Large intestine (tissue), 3 donors: ENCODE data around the gene DGAT2. TPM values are rescaled to one million over a fixed set of nuclear protein-coding genes. Genes with fewer than 3 reads are reported as not detected.
A peak's percentile ranks its signal among the peaks of the same experiment; 100 is the strongest.

ENCODE experiments used
- DNase-seq, 2 donors: peaks; one replicate each; pipeline versions ENCODE4 v3.0.0 to v3.0.0-alpha.2; 2013
- H3K27ac ChIP-seq: one replicate; pipeline ENCODE4 v1.5.1; 2013; ENCODE audit warnings: low read length
- H3K27me3 ChIP-seq: 2 replicates; pipeline ENCODE4 v1.6.1; 2013; ENCODE audit warnings: low read length; ENCODE audit not compliant: control insufficient read depth, insufficient read depth
- H3K36me3 ChIP-seq: 2 replicates; pipeline ENCODE4 v1.6.1; 2013; ENCODE audit warnings: low read length; ENCODE audit not compliant: control insufficient read depth, insufficient read depth
- H3K4me1 ChIP-seq: one replicate; pipeline ENCODE4 v1.6.1; 2013; ENCODE audit warnings: low read length; ENCODE audit not compliant: control insufficient read depth, insufficient read depth
- H3K4me3 ChIP-seq: one replicate; pipeline ENCODE4 v1.5.1; 2013; ENCODE audit warnings: low read length
- H3K9me3 ChIP-seq: one replicate; pipeline ENCODE4 v1.6.1; 2013; ENCODE audit warnings: mild to moderate bottlenecking, low read depth, low read length, moderate library complexity; ENCODE audit not compliant: control insufficient read depth
- WGBS: methylation state at CpG from one replicate; pipeline ENCODE4 v1.1.5; 2013; ENCODE audit warnings: low lambda C conversion rate; ENCODE audit not compliant: insufficient coverage; 5-methylcytosine and 5-hydroxymethylcytosine counted together
- polyA plus RNA-seq: library from polyadenylated mRNA; unstranded; fragments of 120-200 nt; gene quantifications from one replicate; pipeline ENCODE4 v1.2.1, GENCODE V29; 2013

The DGAT2 gene
- polyA plus RNA-seq, 1 donor: 70.2 TPM

- Histone ChIP-seq H3K36me3 (peaks cover 58% of the 10 kb centered on the region), H3K27ac (no peak overlapping the region), H3K27me3 (no peaks in the 10 kb centered on the region), H3K4me1 (peaks cover 13% of the 10 kb centered on the region), H3K4me3 (no peak overlapping the region), H3K9me3 (no peaks in the 10 kb centered on the region)
- WGBS: no CpG with 5 or more reads among the region's 1 CpG
- DNase-seq: no peak
Measured at GRCh38 chr11:75797792-75798191, 29.2 kb downstream of the DGAT2 start.

- peaks cover 49% of the 10 kb centered on the region for H3K36me3 ChIP-seq
- H3K27ac ChIP-seq: no peak overlapping the region
- no peak overlapping the region for H3K4me3 ChIP-seq
- H3K27me3 ChIP-seq: no peaks in the 10 kb centered on the region
- H3K4me1 ChIP-seq: peaks cover 13% of the 10 kb centered on the region
- no CpG with 5 or more reads among the region's 8 CpGs for WGBS
- no peak for DNase-seq
- H3K9me3 ChIP-seq: no peaks in the 10 kb centered on the region
Measured at GRCh38 chr11:75800136-75800675, 31.6 kb downstream of the DGAT2 start.

GRCh38 chr11:75800728-75801361 lies 32.3 kb downstream of the DGAT2 start:
- peaks cover 9% of the 10 kb centered on the region for H3K4me1 ChIP-seq
- no peak overlapping the region for H3K27ac ChIP-seq
- no peaks in the 10 kb centered on the region for H3K9me3 ChIP-seq
- H3K27me3 ChIP-seq: no peaks in the 10 kb centered on the region
- H3K36me3 ChIP-seq: peaks cover 49% of the 10 kb centered on the region
- H3K4me3 ChIP-seq: no peak overlapping the region
- no CpG with 5 or more reads among the region's 6 CpGs for WGBS
- no peak for DNase-seq

GRCh38 chr11:75801362-75802020 lies 32.9 kb downstream of the DGAT2 start:
- Histone ChIP-seq H3K27ac (no peak overlapping the region), H3K27me3 (no peaks in the 10 kb centered on the region), H3K4me3 (no peak overlapping the region), H3K4me1 (peaks cover 2% of the 10 kb centered on the region), H3K9me3 (no peaks in the 10 kb centered on the region), H3K36me3 (peaks cover 46% of the 10 kb centered on the region)
- DNase-seq: no peak
- no CpG with 5 or more reads among the region's 9 CpGs for WGBS

- no peak overlapping the region for H3K4me3 ChIP-seq
- H3K4me1 ChIP-seq: no peaks in the 10 kb centered on the region
- H3K27me3 ChIP-seq: no peaks in the 10 kb centered on the region
- no peak for DNase-seq
- peaks cover 39% of the 10 kb centered on the region for H3K36me3 ChIP-seq
- H3K27ac ChIP-seq: no peak overlapping the region
- no peaks in the 10 kb centered on the region for H3K9me3 ChIP-seq
- WGBS: no CpG with 5 or more reads among the region's 12 CpGs
Measured at GRCh38 chr11:75802021-75802912, 33.7 kb downstream of the DGAT2 start.

GRCh38 chr11:75802913-75803820 lies 34.6 kb downstream of the DGAT2 start:
- peaks cover 30% of the 10 kb centered on the region for H3K36me3 ChIP-seq
- DNase-seq: peak; percentile 50 to 53
- no peaks in the 10 kb centered on the region for H3K27me3 ChIP-seq
- no peaks in the 10 kb centered on the region for H3K9me3 ChIP-seq
- WGBS: 40% methylated on average over 4 of the region's 10 CpGs
- no peak overlapping the region for H3K4me3 ChIP-seq
- no peak overlapping the region for H3K27ac ChIP-seq
- H3K4me1 ChIP-seq: no peaks in the 10 kb centered on the region

- Histone ChIP-seq H3K9me3 (no peaks in the 10 kb centered on the region), H3K27me3 (no peaks in the 10 kb centered on the region), H3K36me3 (no peaks in the 10 kb centered on the region), H3K27ac (no peak overlapping the region), H3K4me1 (no peaks in the 10 kb centered on the region), H3K4me3 (no peak overlapping the region)
- no peak for DNase-seq
- WGBS: 100% methylated on average over 1 of the region's 2 CpGs
Measured at GRCh38 chr11:75809111-75809510, 40.5 kb downstream of the DGAT2 start.

GRCh38 chr11:75809991-75810390 lies 41.4 kb downstream of the DGAT2 start:
- Histone ChIP-seq H3K4me3 (no peak overlapping the region), H3K4me1 (no peaks in the 10 kb centered on the region), H3K27ac (no peak overlapping the region), H3K36me3 (no peaks in the 10 kb centered on the region), H3K27me3 (no peaks in the 10 kb centered on the region), H3K9me3 (no peaks in the 10 kb centered on the region)
- WGBS: 100% methylated on average over 1 of the region's 2 CpGs
- no peak for DNase-seq

GRCh38 chr11:75810637-75811390 lies 42.2 kb downstream of the DGAT2 start:
- Histone ChIP-seq H3K27me3 (no peaks in the 10 kb centered on the region), H3K4me1 (no peaks in the 10 kb centered on the region), H3K27ac (no peak overlapping the region), H3K36me3 (no peaks in the 10 kb centered on the region), H3K9me3 (peaks cover 3% of the 10 kb centered on the region), H3K4me3 (no peak overlapping the region)
- WGBS: 90% methylated on average over 4 of the region's 8 CpGs
- DNase-seq: no peak
